ENCODE results near the gene MAP3K21. TPM values are rescaled to one million over a fixed set of nuclear protein-coding genes. Genes with fewer than 3 reads are reported as not detected.

The MAP3K21 gene
- total and polyA plus RNA-seq, 2 of the 8 experiments (the other 6 are each of a cell fraction or from before 2014, with no cell fraction given) = 21.2 to 21.8 TPM

DNA sequence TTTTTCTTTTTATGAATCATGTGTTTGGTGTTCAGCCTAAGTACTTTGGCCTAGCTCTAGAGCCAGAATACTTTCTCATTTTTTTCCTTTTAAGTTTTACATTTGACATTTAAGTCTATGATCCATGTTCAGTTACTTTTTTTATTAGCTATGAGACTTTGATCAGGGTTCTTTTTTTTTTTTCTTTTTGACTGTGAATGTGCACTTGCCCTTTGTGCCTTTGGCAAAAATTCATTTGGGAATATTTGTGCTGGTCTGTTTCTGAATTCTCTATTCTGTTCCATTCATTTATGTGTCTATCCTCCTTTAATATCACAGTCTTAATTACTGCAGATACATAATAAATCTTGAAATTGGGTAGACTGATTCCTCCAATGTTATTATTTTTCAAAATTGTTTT is 93.8 kb downstream of the MAP3K21 start (continued):
- TF ChIP-seq, protein P1, sequence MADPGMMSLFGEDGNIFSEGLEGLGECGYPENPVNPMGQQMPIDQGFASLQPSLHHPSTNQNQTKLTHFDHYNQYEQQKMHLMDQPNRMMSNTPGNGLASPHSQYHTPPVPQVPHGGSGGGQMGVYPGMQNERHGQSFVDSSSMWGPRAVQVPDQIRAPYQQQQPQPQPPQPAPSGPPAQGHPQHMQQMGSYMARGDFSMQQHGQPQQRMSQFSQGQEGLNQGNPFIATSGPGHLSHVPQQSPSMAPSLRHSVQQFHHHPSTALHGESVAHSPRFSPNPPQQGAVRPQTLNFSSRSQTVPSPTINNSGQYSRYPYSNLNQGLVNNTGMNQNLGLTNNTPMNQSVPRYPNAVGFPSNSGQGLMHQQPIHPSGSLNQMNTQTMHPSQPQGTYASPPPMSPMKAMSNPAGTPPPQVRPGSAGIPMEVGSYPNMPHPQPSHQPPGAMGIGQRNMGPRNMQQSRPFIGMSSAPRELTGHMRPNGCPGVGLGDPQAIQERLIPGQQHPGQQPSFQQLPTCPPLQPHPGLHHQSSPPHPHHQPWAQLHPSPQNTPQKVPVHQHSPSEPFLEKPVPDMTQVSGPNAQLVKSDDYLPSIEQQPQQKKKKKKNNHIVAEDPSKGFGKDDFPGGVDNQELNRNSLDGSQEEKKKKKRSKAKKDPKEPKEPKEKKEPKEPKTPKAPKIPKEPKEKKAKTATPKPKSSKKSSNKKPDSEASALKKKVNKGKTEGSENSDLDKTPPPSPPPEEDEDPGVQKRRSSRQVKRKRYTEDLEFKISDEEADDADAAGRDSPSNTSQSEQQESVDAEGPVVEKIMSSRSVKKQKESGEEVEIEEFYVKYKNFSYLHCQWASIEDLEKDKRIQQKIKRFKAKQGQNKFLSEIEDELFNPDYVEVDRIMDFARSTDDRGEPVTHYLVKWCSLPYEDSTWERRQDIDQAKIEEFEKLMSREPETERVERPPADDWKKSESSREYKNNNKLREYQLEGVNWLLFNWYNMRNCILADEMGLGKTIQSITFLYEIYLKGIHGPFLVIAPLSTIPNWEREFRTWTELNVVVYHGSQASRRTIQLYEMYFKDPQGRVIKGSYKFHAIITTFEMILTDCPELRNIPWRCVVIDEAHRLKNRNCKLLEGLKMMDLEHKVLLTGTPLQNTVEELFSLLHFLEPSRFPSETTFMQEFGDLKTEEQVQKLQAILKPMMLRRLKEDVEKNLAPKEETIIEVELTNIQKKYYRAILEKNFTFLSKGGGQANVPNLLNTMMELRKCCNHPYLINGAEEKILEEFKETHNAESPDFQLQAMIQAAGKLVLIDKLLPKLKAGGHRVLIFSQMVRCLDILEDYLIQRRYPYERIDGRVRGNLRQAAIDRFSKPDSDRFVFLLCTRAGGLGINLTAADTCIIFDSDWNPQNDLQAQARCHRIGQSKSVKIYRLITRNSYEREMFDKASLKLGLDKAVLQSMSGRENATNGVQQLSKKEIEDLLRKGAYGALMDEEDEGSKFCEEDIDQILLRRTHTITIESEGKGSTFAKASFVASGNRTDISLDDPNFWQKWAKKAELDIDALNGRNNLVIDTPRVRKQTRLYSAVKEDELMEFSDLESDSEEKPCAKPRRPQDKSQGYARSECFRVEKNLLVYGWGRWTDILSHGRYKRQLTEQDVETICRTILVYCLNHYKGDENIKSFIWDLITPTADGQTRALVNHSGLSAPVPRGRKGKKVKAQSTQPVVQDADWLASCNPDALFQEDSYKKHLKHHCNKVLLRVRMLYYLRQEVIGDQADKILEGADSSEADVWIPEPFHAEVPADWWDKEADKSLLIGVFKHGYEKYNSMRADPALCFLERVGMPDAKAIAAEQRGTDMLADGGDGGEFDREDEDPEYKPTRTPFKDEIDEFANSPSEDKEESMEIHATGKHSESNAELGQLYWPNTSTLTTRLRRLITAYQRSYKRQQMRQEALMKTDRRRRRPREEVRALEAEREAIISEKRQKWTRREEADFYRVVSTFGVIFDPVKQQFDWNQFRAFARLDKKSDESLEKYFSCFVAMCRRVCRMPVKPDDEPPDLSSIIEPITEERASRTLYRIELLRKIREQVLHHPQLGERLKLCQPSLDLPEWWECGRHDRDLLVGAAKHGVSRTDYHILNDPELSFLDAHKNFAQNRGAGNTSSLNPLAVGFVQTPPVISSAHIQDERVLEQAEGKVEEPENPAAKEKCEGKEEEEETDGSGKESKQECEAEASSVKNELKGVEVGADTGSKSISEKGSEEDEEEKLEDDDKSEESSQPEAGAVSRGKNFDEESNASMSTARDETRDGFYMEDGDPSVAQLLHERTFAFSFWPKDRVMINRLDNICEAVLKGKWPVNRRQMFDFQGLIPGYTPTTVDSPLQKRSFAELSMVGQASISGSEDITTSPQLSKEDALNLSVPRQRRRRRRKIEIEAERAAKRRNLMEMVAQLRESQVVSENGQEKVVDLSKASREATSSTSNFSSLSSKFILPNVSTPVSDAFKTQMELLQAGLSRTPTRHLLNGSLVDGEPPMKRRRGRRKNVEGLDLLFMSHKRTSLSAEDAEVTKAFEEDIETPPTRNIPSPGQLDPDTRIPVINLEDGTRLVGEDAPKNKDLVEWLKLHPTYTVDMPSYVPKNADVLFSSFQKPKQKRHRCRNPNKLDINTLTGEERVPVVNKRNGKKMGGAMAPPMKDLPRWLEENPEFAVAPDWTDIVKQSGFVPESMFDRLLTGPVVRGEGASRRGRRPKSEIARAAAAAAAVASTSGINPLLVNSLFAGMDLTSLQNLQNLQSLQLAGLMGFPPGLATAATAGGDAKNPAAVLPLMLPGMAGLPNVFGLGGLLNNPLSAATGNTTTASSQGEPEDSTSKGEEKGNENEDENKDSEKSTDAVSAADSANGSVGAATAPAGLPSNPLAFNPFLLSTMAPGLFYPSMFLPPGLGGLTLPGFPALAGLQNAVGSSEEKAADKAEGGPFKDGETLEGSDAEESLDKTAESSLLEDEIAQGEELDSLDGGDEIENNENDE (IDR thresholded peaks at IDR 0.05; ENCODE audit: insufficient replicate concordance, low read length) = no peak
- TF ChIP-seq SAP30 (IDR thresholded peaks at IDR 0.05; ENCODE audit: insufficient read depth, insufficient replicate concordance, low read length) (no peak), POU5F1 (IDR thresholded peaks at IDR 0.05; ENCODE audit: low read depth, low read length) (no peak), GABPA (IDR thresholded peaks at IDR 0.05; ENCODE audit: borderline replicate concordance, insufficient read depth, low read length) (no peak), NANOG (IDR thresholded peaks at IDR 0.05; ENCODE audit: insufficient read depth, low read depth, low read length, poor library complexity, severe bottlenecking) (no peak), SP1 (IDR thresholded peaks at IDR 0.05; ENCODE audit: low read depth, low read length) (no peak), YY1 (IDR thresholded peaks at IDR 0.05; ENCODE audit: low read depth, low read length) (no peak), HDAC6 (IDR thresholded peaks at IDR 0.05; ENCODE audit: low read depth, low read length) (no peak), POLR2AphosphoS5 (IDR thresholded peaks at IDR 0.05; ENCODE audit: low read depth, low read length) (no peak), SP4 (IDR thresholded peaks at IDR 0.05; ENCODE audit: low read length) (no peak), RBBP5 (IDR thresholded peaks at IDR 0.05; ENCODE audit: borderline replicate concordance, low read depth, low read length) (no peak), CBX8 (IDR thresholded peaks at IDR 0.05; ENCODE audit: borderline replicate concordance, low read depth, low read length) (no peak), TCF12 (IDR thresholded peaks at IDR 0.05; ENCODE audit: low read depth, low read length) (no peak)

All from H1 (cell line).